HG03097 (cell line): ENCODE results near the gene FBXO24.

Experiments
- ATAC-seq: cut with Tn5 transposase; IDR thresholded peaks from one replicate; pipeline ENCODE4 v1.9.1; 2021; ENCODE audit not compliant: unreplicated experiment, low FRiP score

Gene FBXO24

GRCh38 chr7:100589341-100589947 is 3.3 kb downstream of the FBXO24 start:
- ATAC-seq = no peak

DNA sequence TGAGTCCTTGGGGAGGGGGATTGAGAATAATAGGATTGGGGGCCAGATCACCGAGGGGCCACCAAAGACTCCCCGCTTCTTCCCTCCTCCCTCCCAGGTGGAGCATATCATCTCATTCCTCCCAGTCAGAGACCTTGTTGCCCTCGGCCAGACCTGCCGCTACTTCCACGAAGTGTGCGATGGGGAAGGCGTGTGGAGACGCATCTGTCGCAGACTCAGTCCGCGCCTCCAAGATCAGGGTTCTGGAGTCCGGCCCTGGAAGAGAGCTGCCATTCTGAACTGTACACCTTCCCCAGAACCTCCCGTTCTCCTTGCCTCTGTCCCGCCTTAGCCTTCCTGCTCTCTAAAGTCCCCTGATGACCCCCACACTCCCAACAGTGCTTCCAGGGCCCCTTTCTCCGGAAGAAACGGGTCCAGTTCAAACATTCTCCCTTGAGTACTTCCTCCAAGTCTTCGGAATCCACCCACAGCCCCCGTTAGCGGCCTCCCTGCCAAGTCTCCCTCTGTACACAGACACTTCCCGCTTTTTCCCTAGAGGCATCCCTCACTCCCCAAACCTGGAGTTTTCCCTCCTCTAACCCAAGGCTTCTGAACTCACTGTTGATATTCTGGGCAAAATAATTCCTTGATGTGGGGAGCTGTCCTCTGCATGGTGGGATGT is 4.1 kb downstream of the FBXO24 start:
- no peak for ATAC-seq

GRCh38 chr7:100591596-100591995 is 5.5 kb downstream of the FBXO24 start:
- no peak for ATAC-seq

DNA sequence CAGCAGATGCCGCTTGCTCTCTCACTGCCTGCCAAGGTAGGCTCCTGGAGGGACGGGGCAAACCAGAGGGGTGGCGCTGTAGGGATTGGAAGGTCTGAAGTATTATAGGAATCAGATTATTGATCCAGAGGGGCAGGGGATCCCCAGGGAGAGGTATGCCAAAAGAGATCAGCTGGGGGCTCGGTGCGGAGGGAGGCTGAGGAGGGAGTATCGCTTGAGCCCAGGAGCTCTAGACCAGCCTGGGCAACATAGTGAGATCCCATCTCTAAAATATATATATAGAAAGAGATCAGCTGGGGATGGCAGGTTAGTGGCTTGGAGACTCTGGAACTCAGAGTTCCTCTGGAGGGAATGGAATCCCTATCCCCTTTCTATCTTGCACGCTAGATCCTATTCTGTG is 9.1 kb downstream of the FBXO24 start:
- ATAC-seq = no peak

DNA sequence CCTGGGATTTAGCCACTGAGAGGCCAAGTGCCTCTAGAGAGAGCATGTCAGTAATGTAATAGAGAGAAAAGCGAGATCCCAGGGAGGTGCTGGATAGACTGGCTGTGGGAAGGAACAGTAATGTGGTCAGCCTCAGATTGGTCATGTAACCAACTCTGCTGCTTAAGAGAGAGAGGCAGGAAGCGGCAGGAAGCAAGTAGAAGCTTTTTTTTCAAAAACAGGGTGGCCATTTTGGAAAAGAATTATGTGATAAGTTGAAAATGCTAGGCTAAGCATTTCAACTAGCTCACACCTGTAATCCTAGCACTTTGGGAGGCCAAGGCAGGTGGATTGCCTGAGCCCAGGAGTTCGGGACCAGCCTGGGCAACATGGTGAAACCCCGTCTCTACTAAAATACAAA is 12.3 kb downstream of the FBXO24 start:
- ATAC-seq = no peak

DNA sequence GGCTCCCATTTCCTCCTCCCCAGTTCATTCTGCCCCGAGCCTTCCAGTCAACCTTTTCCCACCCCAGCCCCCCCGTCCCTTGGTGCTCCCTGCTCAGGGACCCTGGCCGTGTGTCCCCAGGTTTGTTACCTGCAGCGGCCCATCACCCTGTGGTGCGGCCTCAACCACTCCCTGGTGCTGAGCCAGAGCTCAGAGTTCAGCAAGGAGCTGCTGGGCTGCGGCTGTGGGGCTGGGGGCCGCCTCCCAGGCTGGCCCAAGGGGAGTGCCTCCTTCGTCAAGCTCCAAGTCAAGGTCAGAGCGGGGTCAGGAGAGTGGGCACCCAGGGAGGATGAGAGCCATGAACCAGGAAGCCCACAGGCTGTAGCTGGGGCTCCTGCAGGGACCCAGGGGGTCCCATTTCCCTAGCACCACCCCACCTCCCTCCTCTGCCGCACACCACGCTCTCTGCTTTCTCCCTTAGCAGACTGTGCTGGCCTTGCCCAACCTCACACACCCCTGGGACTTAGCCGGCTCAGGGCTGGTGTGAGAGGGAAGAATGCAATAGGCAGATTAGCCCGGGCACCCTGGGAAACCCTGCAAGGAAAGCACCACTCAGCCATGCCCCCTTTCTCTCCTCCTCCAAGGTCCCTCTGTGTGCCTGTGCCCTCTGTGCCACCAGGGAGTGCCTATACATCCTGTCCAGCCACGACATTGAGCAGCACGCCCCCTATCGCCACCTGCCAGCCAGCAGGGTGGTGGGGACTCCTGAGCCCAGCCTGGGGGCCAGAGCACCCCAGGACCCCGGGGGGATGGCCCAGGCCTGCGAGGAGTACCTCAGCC is 14.0 kb downstream of the FBXO24 start:
- no peak for ATAC-seq

GRCh38 chr7:100600730-100601038 is 14.6 kb downstream of the FBXO24 start:
- no peak for ATAC-seq

GRCh38 chr7:100602889-100603725 is 17.0 kb downstream of the FBXO24 start:
- no peak for ATAC-seq

DNA sequence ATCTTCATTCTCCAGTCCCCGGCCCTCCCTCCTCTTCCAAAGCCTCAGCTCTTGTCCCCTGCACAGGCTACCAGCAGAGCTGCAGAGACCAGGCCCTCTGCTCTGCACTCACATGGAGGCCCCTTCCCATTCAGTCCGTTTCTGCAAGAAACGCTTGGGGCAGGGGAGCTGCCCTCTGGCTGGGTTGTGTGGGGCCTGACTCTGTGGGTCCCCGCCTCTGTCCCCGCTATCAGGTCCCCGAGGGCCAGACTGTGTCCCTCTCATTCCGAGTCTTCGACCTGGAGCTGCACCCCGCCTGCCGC is 17.5 kb downstream of the FBXO24 start:
- ATAC-seq = no peak

DNA sequence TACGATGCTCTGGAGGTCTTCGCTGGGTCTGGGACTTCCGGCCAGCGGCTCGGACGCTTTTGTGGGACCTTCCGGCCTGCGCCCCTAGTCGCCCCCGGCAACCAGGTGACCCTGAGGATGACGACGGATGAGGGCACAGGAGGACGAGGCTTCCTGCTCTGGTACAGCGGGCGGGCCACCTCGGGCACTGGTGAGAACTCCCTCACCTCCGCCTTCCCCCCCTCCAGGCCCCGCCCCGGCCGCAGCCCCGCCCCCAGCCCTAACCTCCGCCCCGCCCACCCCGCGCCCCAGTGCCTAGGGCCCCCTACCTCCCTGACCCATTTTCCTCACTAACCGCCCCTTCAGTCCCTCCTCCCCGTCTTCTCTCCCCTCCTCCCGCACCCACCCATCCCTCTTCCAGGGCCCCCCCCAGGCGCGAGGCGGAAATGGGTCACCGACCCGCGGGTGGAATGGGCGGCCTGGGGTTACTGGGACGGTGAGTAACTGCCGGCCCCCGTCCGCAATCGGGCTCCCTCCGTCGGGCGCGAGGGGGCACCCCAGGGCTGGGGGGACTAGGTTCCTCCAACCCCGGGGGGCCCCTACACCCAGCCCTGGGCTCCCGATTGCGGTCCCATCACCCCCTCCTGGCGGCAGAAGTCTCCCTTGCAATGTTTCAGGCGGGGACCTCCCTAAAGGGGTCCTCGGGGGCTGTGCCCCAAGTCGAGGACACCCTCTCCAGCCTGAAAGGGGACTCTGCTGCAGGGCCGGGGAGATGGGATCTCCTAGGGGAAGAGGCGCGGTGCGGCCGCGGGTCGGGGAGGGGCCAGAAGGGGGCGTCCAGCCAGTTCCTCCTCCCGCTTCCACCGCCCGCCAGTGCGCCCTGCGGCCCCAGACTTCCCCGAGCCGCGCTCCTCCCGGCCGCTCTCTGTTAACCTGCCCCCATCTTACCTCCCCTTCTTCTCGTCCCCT is 18.2 kb downstream of the FBXO24 start:
- no peak for ATAC-seq

GRCh38 chr7:100604976-100605911 is 19.1 kb downstream of the FBXO24 start:
- ATAC-seq = no peak

GRCh38 chr7:100606313-100606712 is 20.2 kb downstream of the FBXO24 start:
- no peak for ATAC-seq

DNA sequence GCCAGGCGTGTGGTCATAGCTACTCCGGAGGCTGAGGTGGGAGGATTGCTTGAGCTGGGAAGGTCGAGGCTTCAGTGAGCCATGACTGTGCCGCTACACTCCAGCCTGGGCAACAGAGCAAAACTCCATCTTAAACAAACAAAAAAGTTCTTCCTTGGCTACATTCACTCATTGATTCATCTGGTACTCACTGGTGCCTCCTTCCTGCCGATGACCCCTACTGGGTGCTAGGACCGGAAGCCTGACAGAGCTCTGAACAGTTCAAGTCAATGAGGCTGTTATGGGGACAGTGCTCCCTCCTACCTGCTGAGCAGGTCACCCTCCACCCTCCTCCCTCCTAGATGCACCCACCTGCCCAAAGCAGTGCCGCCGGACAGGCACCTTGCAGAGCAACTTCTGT is 21.0 kb downstream of the FBXO24 start:
- ATAC-seq = no peak

- no peak for ATAC-seq
These were observed 23.8 kb downstream of the FBXO24 start for GRCh38 chr7:100609958-100610357.

DNA sequence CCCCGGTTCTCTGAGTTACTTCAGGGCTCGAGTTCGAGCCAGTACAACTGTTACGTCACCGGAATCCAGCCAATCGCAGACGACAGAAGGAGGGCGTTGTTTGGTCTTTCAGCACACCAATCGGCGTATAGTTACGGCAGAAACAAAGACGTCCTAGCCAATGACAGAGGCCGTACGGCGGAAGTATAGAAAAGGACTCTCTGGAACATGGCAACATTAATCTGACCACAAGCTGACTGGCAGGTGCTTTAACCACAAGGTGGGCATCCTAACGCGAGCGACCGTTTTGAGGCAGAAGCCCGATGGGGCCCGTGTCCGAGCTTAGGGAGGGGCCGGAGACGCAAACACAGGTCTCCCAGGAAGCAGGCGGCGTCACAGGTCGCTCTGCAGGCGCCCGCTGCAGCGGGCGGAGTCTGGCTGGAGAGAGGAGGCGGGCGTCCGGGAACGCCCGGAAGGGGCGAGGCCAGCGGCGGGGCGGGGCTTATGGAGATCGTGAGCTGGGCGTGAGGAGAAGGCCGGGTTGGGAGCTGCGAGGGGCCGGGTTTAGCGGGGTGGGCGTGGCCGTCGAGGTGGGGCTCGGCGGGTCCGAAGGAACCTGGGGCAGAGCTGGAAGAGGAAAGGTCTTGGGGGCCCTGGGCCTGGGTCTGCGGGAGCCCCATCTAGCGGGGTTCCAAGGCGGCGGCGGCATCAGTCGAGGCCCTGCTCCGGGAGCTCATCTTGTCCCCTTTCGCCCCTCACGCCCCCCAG is 26.0 kb downstream of the FBXO24 start, which contains the start of gene MOSPD3:
TSS of gene MOSPD3 (plus strand) at position 558 of the 747 bp plus-strand sequence. CDS start 252 bp downstream, outside the sequence.
- ATAC-seq = peak; percentile 89

- no peak for ATAC-seq
These were observed 26.7 kb downstream of the FBXO24 start for GRCh38 chr7:100612730-100613390.

GRCh38 chr7:100613412-100614175 is 27.5 kb downstream of the FBXO24 start:
- ATAC-seq = no peak
